ENCODE measurements around the gene HECW1.

The HECW1 gene

GRCh38 chr7:43220250-43220649 lies 107.8 kb downstream of the HECW1 start:
- DNase-seq (ENCODE audit: extremely low read depth, low read depth), result no peak
- TF ChIP-seq CTCF (IDR thresholded peaks at IDR 0.05; ENCODE audit: low read depth, low read length), result no peak

- DNase-seq (ENCODE audit: extremely low read depth, low read depth), result no peak
- TF ChIP-seq CTCF (IDR thresholded peaks at IDR 0.05; ENCODE audit: low read depth, low read length), result no peak
These were observed 108.3 kb downstream of the HECW1 start for GRCh38 chr7:43220742-43221141.

DNA sequence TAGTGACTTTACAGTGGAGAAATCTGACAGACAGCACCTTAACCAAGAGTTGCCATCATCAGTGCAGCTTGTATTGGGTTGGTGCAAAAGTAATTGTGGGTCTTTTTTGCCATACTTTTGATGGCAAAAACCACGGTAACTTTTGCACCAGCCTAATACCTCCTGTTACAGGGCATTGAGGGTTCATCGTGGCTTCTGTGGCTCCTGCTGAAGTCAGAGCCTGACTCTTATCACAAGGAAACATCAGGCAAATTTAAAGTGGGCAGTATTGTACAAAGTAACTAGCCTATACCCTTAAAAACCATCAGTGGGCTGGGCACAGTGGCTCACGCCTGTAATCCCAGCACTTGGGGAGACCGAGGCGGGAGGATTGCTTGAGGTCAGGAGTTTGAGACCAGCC lies 117.4 kb downstream of the HECW1 start:
- no peak for TF ChIP-seq CTCF (IDR thresholded peaks at IDR 0.05; ENCODE audit: low read depth, low read length)
- no peak for DNase-seq (ENCODE audit: extremely low read depth, low read depth)

DNA sequence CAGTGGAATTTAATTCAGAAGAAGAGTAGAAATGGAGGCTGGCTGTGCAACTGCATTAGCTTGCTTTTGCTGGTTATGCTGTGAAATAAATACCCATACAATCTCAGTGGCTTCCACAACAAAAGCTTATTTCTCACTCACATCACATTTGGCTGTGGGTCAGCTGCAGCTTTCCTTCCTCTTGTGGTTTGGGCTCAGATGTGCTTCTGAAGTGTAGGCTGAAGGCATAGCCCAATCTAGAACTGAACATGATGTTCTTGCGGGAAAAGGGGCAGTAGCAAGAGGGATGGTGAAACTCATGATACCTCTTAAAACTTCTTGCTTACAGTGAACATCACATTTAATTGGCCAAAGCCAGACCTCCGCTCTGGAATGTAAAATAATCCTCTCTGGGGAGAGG lies 119.9 kb downstream of the HECW1 start:
- DNase-seq (ENCODE audit: extremely low read depth, low read depth), result no peak
- no peak for TF ChIP-seq CTCF (IDR thresholded peaks at IDR 0.05; ENCODE audit: low read depth, low read length)

DNA sequence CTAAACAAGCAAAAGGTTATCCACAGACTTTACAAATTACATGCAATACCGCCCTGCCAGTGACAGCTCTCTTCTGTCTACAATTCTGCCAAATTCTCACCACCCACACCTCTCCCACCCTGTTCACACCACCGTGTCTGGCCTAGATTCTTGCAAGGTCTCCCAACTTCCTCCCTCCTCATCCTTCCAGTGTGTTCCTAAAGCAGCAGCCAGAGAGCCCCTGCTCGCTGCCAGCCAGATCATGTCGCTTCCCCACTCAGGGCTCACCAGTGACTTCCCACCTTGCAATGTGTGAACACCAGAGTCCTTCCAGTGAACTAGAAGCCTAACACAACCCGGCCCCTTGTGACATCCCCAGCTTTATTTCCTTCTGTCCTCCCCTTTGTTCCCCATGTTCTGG lies 121.6 kb downstream of the HECW1 start:
- TF ChIP-seq CTCF (IDR thresholded peaks at IDR 0.05; ENCODE audit: low read depth, low read length), result no peak
- DNase-seq (ENCODE audit: extremely low read depth, low read depth), result no peak

DNA sequence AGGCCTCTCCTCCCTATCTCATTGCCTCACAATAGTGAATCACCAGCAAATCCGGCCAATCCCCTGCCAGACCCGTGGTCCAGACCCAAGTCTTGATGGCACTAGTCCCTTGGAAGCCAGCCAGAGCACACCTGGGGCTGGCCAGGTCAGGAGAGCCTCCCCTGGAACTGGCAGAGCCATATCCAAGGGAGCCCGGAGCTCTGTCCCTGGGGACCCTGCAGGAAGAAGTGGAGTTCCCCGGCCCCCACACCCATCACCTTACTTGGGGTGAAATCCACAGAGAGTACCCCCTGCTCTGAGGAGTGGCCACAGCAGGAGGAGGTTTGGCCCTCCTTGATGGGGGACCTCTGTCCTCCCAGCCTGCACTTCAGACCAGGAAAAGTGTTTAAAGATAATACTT lies 122.5 kb downstream of the HECW1 start:
- DNase-seq (ENCODE audit: extremely low read depth, low read depth), result no peak
- no peak for TF ChIP-seq CTCF (IDR thresholded peaks at IDR 0.05; ENCODE audit: low read depth, low read length)

- no peak for TF ChIP-seq CTCF (IDR thresholded peaks at IDR 0.05; ENCODE audit: low read depth, low read length)
- no peak for DNase-seq (ENCODE audit: extremely low read depth, low read depth)
These were observed 128.1 kb downstream of the HECW1 start for GRCh38 chr7:43240565-43240964.

Measured in AG09319 (cell line).